Activated CD4-positive, alpha-beta T cell treated with anti-CD3 and anti-CD28 coated beads, Interleukin-10, Interleukin-2, amounts not matched to agents 100 ng/mL and 50 ng/mL, durations not matched to agents 16 hours and 8 hours (primary cell): ENCODE results near the gene SPTLC3.
A peak's percentile ranks its signal among the peaks of the same experiment; 100 is the strongest.

Experiments
- DNase-seq: peaks from one replicate; pipeline ENCODE4 v3.0.0-alpha.2; 2020

The SPTLC3 gene

GRCh38 chr20:12987261-12987660, 21.5 kb upstream of the SPTLC3 start:
- DNase-seq: no peak

DNA sequence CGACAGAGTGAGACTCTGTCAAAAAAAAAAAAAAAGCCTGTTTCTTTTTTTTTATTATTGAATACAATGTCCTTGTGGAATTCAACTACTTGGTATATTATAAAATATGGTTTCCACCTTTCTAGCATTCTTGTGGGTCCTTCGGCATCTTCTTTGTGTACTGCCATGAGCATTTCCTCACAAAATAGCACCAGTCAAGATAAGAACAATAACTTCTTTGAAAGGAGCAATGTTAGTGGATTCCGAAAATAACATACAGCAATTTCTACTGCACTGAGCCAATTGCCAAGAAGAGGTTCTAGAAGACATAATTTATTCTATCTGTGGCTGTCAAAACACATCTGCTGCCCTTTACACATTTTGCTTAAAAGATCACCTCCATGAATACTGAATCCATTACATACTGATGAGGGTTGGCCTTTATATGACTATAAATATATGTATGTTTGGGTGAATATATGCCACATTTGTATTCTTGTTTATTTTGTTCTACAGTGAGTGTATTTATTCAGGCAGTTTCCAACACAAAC, 19.1 kb upstream of the SPTLC3 start:
- DNase-seq: no peak

DNA sequence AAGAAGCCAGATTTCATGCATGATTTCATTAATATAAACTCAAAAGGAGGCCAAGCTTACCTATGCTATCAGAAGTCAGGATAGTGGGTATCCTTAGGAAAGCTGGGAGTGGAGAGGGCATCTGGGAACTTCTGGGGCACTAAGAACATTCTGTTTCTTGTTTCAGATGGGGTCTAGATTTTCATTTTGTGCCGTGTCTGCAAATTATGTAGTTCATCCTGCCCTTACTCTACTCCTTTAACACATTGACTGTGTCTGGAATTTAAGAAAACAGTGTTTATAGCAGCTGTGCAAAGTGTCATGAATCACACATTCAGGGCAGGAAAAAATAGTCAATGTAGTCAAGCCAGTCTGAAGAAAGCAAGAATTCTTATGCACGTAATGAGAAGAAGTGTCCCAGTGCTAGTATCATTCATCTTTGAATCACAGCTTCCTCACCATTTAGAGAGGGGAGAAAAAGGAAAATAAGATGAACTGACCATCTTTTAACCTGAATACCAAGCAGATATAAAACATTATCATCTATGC, 11.6 kb upstream of the SPTLC3 start:
- DNase-seq: no peak

- no peak for DNase-seq
Measured at GRCh38 chr20:12998046-12998445, 10.7 kb upstream of the SPTLC3 start.

DNA sequence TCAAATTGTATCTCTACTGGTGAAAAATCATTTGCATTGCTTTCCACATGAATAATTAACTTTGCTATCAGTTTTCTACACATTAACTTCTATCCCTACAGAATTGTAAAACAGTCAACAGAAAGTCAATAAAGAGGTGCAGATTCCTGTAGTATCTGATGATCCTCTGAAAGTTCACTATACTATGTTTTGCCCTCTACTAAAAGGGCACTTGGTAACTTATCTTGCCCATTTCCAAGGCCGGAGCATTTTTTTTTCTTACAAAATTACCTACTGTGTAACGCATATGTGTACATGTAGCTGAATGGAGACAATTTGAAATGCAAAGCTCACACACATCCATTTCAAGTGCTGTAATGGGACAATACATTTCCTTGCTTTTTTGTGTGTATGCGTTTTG, 9.6 kb upstream of the SPTLC3 start:
- no peak for DNase-seq

GRCh38 chr20:13002251-13002650, 6.5 kb upstream of the SPTLC3 start:
- DNase-seq: no peak

DNA sequence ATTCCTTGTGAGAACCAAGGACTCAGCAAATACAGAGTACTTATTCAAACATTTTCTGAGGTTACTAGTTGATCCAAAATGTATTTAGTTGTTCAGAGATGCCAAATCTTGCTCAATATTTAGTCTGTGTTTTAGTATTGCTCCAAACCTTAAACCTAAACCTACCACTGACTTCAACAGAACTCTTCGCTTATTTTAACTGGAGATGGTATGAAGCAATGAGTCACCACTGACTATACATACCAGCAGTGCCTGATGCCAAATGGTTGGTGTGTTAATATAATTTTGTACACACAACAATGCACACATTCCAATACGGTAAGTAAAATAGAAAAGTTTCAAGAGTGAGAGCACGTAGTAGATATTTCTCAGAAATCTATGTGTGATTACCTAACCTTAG, 1.9 kb upstream of the SPTLC3 start:
- no peak for DNase-seq

- DNase-seq: no peak
Measured at GRCh38 chr20:13007596-13007995, 1.2 kb upstream of the SPTLC3 start.

DNA sequence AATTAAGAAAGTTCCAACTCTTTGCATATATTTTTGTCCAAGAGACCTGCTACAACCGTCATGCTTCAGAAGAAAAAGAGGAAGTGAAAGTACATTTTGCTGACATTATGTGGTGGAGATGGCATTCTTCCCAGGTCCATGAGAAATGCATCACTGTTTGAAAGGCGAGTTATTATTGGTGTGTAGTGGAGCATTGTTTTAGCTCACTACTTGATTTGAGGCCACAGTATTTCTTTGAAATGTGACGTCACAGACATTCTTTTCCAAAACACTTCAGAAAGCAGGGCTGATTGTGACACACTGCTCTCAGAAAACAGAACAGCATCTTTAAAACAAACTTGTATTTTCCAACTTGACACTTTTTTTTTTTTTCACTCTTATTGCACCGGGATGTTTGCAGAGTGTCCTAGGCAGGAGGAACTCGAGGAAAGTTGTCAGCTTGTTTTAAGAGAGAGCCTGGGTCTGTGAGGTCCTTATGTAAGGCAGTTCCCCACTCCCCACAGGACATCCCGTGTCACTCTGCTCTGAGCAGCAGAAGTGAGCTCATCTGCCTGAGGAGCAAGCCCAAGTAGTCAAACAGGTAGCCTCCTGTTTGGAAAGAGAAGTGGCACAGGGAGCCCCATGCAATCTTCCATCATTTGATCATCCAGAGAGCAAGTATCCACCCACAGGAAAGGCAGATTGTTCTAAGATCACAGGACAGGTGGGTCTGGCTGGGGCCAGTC, 1.1 kb downstream of the SPTLC3 start:
- no peak for DNase-seq

DNA sequence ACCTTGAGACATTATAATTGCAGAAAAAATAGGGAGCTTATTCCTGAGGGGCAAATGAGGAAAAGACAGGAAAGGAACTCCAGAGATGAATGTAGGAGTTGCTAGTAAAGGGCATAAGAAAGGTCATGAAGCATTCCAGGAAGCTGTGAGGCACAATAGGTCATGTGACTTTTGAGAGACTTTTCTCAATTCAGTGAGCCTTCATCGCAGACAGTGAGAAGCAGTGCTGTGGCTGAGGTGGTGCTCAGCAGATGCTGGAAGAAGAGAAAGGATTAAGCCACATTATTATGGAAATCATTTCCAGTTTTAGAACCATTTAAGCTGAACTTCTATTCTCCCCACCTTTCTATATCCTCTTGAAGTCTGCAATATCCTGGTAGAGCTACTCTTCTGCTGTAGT, 4.1 kb downstream of the SPTLC3 start:
- no peak for DNase-seq

DNA sequence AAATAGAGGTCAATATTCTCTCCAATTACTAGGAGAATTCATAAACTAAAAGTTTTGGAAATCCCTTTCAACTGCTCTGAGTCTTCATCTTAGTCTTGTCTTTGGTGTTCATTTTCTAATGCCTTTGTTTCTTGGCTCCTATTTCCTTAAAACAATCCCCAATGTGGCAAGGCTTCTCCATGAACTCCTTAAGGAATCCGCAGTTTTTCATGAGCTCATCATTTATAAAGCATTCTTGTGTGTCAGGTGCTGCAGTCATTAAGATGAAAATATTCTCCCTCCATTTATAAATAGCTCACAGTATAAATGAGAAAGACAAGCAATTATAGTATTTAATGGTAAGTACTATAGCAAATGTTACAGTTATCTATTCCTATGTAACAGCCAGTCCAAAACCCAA, 4.6 kb downstream of the SPTLC3 start:
- no peak for DNase-seq

DNA sequence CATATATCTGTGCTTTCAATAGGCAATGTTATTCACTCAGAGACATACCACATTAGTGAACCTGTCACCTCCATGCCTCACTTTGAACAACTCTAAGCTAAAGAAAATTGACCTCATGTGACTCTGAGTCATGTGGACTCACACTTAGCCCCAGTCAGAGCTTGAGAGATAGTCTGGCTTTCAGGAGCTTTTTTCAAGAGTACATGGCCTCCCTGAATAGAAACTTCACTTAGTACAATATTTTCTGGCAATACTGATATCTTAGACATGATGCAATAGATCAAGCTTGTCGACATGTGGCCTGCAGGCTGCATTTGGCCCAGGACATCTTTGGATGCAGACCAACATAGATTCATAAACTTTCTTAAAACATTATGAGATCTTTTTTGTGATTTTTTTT, 8.5 kb downstream of the SPTLC3 start:
- no peak for DNase-seq

DNA sequence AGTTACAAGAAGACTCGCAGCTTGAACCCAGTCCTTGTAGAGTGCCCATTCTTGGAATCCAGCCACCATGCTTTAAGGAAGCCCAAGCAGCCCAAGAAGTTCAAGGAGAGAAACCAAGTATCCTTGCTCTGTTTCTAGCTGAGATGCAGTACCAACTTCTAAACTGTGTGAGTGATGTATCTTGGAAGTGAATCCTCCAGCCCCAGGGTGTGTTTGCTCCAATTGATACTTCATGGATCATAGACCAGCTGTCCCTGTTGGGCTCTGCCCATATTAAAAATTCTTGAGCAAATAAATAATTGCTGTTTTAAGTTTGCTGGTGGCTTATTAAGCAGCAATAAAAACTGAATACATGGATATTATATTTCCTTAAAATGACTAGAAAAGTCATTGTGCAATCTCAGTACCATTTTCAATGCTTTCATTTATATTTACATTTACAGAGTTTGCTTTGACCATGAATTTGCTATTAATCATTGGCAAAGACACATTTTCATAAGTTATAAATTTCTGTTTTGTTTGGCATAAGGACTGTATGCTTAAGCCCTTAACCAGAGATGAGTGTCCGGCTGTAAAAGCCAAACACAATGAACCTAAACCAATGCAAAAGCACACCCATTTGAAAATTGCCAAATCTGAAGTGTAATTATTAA, 9.2 kb downstream of the SPTLC3 start:
- no peak for DNase-seq

GRCh38 chr20:13021205-13021970, 12.6 kb downstream of the SPTLC3 start:
- DNase-seq: no peak

DNA sequence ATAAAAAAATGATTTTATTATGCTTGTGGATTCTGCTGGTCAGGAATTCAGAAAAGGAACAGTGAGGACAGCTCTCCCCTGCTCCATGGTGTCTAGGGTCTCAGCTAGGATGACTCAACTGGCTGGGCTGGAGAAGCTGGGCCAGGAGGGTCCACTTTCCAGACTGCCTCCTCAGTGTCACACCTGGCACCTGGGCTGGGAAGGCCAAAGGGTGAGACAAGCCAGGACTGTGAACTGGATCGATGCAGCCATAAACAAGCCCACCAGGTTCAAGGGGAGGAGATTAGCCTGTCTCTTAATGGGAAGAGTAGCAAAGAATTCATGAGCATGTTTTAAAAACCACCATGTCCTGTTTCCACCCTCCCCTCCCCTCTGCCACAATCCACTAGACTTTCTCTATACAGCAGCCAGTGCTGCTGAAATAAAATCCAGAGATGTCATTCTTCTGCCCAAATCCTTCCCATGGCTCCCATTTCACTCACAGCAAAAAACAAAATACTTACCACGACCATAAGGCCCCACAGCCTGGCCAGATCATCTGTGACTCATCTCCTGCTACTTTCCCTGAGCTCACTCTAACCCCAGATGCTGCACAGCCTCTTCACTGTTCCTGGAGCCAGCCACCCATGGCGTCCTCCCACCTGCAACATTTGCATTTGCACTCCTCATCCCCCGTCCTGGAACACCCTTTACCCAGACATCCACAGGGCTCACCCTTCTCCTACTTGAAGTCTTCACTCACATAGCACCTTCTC, 13.8 kb downstream of the SPTLC3 start:
- no peak for DNase-seq

- no peak for DNase-seq
Measured at GRCh38 chr20:13024596-13024995, 15.8 kb downstream of the SPTLC3 start.

GRCh38 chr20:13025181-13025580, 16.4 kb downstream of the SPTLC3 start:
- DNase-seq: no peak

- DNase-seq: no peak
Measured at GRCh38 chr20:13028001-13028400, 19.2 kb downstream of the SPTLC3 start.

GRCh38 chr20:13028673-13029072, 19.9 kb downstream of the SPTLC3 start:
- DNase-seq: no peak

DNA sequence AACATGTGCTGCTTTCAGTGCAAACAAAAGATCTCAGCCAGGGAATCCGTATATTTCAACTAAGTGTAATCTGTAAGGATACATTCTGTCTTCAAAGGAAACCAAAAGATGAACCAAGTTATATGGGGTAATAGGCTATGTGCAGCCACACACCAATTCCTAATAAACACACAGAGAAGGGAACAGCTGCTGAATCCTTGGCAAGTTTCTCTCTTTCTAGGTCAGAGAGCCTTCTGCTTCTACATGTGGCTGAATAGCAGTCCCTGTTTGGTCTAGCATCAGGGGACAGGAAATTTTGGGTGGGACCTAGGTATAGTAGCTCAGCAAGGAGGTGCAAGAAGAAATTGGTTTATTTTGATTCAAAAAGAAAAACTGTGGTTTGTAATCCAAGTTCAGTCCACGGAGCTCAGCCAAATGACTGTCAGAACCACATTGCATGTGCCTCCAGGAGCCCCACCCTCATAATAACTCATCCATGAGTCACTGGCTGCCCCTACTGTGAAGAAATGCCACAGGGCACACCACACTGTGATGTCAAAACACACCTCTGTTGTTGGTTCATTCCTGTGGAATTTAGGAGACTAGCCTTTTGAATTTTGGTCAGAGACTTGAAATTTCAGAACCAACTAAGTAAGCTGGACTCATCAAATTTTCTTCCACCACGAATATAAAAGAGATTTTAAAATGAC, 21.1 kb downstream of the SPTLC3 start:
- peak; percentile 34 for DNase-seq

GRCh38 chr20:13031751-13032150, 23.0 kb downstream of the SPTLC3 start:
- no peak for DNase-seq

DNA sequence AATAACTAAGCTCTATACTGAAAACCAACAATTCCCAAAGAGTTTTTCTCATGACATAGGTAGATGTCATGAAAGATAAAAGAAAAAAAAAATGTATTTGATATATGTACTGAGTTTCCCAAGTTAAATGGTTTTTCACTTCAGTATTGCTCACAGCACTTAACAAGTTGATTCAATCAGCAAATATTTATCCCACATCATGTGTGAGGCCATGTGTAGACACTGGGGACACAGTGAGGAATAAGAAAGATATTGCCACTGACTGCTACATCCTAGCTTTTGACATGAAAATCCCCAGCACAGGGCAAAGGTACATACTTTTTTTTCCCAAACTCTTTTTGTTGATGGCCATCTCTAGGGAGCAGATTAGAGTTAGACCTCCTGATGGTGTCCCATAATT, 25.3 kb downstream of the SPTLC3 start:
- DNase-seq: no peak
